OCI-LY1 (cell line): ENCODE results near the gene NPS.

Experiments used
- EZH2 ChIP-seq: fragments of 200-600 bp; sonication (generic), shearing (Covaris generic); IDR thresholded peaks from 2 replicates; pipeline ENCODE4 v1.8.0; 2017; ENCODE audit warnings: borderline replicate concordance, mixed run types, mild to moderate bottlenecking, antibody characterized with exemption, low read length, moderate library complexity, mixed read lengths
- TF ChIP-seq, protein P1 (sequence below): fragments of 200-600 bp; sonication (generic), shearing (Covaris generic); IDR thresholded peaks from 2 replicates; pipeline ENCODE4 v1.5.1; 2017; ENCODE audit warnings: mild to moderate bottlenecking, antibody characterized with exemption, low read length, moderate library complexity, mixed read lengths

DNA sequence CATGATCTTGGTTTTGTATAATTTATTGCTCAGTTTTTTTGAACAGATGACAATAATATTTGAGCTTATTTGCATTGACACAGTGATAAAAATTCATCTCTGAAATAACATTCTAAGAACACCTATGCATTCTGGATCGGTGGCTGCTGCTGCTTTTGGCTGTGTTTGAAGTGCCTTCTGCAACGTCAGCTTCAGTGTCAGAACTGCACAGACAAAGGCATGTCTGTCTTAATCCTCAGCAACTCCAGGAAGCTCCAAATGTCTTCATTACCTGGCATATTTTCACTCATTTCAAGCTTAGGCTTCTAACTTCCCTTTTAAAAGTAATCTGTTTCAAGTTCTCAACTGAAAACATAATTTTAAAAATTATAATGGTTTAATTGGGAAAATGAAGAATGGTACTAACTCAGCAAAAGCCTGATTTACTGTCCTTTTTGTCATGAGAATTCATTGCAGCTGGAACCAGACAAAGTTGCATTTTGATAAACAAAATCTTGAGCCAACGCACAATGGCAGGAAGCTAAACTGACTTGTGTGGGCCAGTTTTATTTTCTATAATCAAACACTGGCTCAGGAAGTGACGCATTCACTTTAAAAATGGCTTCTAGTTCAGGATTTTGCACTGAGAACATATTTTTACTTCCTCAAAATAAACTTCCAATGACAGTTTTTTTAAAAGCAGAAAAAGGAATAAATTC lies 38.7 kb downstream of the NPS start:
- TF ChIP-seq, protein P1, sequence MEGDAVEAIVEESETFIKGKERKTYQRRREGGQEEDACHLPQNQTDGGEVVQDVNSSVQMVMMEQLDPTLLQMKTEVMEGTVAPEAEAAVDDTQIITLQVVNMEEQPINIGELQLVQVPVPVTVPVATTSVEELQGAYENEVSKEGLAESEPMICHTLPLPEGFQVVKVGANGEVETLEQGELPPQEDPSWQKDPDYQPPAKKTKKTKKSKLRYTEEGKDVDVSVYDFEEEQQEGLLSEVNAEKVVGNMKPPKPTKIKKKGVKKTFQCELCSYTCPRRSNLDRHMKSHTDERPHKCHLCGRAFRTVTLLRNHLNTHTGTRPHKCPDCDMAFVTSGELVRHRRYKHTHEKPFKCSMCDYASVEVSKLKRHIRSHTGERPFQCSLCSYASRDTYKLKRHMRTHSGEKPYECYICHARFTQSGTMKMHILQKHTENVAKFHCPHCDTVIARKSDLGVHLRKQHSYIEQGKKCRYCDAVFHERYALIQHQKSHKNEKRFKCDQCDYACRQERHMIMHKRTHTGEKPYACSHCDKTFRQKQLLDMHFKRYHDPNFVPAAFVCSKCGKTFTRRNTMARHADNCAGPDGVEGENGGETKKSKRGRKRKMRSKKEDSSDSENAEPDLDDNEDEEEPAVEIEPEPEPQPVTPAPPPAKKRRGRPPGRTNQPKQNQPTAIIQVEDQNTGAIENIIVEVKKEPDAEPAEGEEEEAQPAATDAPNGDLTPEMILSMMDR: no peak
- TF ChIP-seq EZH2: no peak
